Superior temporal gyrus (tissue), 1 donor: ENCODE results near the gene PRPF19.
A peak's percentile ranks its signal among the peaks of the same experiment; 100 is the strongest.

Experiments used
- DNase-seq: peaks from one replicate; pipeline ENCODE4 v3.0.0-alpha.2; 2016; ENCODE audit errors: extremely low spot score

The PRPF19 gene

GRCh38 chr11:60873533-60873932, 32.9 kb downstream of the PRPF19 start:
- DNase-seq = no peak

GRCh38 chr11:60872961-60873524, 33.3 kb downstream of the PRPF19 start:
- DNase-seq = no peak

GRCh38 chr11:60872124-60872960, 34.0 kb downstream of the PRPF19 start:
- no peak for DNase-seq

GRCh38 chr11:60871378-60872061, 34.9 kb downstream of the PRPF19 start:
- no peak for DNase-seq

GRCh38 chr11:60870733-60871377, 35.5 kb downstream of the PRPF19 start:
- DNase-seq = no peak

- DNase-seq = no peak
Measured at GRCh38 chr11:60870276-60870675, 36.1 kb downstream of the PRPF19 start.

GRCh38 chr11:60869451-60869825, 36.9 kb downstream of the PRPF19 start:
- DNase-seq = no peak

- DNase-seq = no peak
Measured at GRCh38 chr11:60868682-60869450, 37.5 kb downstream of the PRPF19 start.

- DNase-seq = no peak
Measured at GRCh38 chr11:60867871-60868681, 38.3 kb downstream of the PRPF19 start.

- no peak for DNase-seq
Measured at GRCh38 chr11:60866911-60867870, 39.2 kb downstream of the PRPF19 start, which contains the start of gene ZP1. Gene ZP1 (plus strand): TSS chr11:60867542. CDS start chr11:60867562, 20 bp downstream.

GRCh38 chr11:60864856-60865513, 41.4 kb downstream of the PRPF19 start:
- DNase-seq = no peak

GRCh38 chr11:60863550-60864521, 42.5 kb downstream of the PRPF19 start:
- DNase-seq = no peak

GRCh38 chr11:60862171-60862570, 44.2 kb downstream of the PRPF19 start:
- no peak for DNase-seq

- DNase-seq = no peak
Measured at GRCh38 chr11:60860943-60861342, 45.4 kb downstream of the PRPF19 start.

- DNase-seq = peak; percentile 77
Measured at GRCh38 chr11:60859616-60860250, 46.7 kb downstream of the PRPF19 start.

- DNase-seq = no peak
Measured at GRCh38 chr11:60858731-60859464, 47.5 kb downstream of the PRPF19 start.
